Caco-2 (cell line): ENCODE measurements around the gene ANO10. TPM values are rescaled to one million over a fixed set of nuclear protein-coding genes. Genes with fewer than 3 reads are reported as not detected.

ENCODE experiments used
- BruUV-seq: library from RNA; stranded (reverse); fragments of 400-500 nt; replicated peaks from 2 replicates; lab custom pipeline; 2021; lab: Mats Ljungman, UMichigan
- CTCF ChIA-PET: fragments of 300-600 bp; sonication (Branson Sonifier 250); formaldehyde crosslinking; loops from one replicate; lab custom pipeline; 2022; ENCODE audit warnings: antibody characterized with exemption; lab: Charles Lee
- POLR2A ChIA-PET: fragments of 300-600 bp; sonication (Branson Sonifier 250); formaldehyde crosslinking; loops from one replicate; lab custom pipeline; 2022; ENCODE audit warnings: antibody characterized with exemption; lab: Charles Lee
- DNase-seq, 2 experiments: peaks; one replicate each; pipeline versions ENCODE4 v3.0.0 to v3.0.0-alpha.2; 2020 to 2022
- H3K27me3 ChIP-seq: replicated peaks from 2 replicates; pipeline ENCODE4 v1.6.0; 2011; ENCODE audit warnings: low read length; ENCODE audit not compliant: control insufficient read depth, insufficient read depth
- H3K36me3 ChIP-seq: 2 replicates; pipeline ENCODE4 v1.5.1; 2011; ENCODE audit warnings: low read length; ENCODE audit not compliant: control insufficient read depth, insufficient read depth
- H3K4me1 ChIP-seq: fragments of 250-450 bp; sonication (Bioruptor Pico); 2 replicates; pipeline ENCODE4 v1.5.1; 2020; ENCODE audit warnings: mild to moderate bottlenecking
- H3K4me3 ChIP-seq: 2 replicates; pipeline ENCODE4 v1.5.1; 2011; ENCODE audit warnings: low read depth, mild to moderate bottlenecking, control low read depth, low read length
- H3K9me3 ChIP-seq: fragments of 250-450 bp; sonication (Bioruptor Pico); 2 replicates; pipeline ENCODE4 v1.5.1; 2020; ENCODE audit warnings: mild to moderate bottlenecking, moderate library complexity
- H3K27ac Mint-ChIP-seq: one replicate; pipeline ENCODE4 v1.8.0; 2022; ENCODE audit warnings: mixed read lengths; ENCODE audit not compliant: unreplicated experiment
- H3K27me3 Mint-ChIP-seq: one replicate; pipeline ENCODE4 v1.8.0; 2022; ENCODE audit warnings: mixed read lengths; ENCODE audit not compliant: insufficient read depth, unreplicated experiment
- H3K36me3 Mint-ChIP-seq: one replicate; pipeline ENCODE4 v1.8.0; 2022; ENCODE audit warnings: mild to moderate bottlenecking, mixed read lengths; ENCODE audit not compliant: insufficient read depth, unreplicated experiment
- H3K4me1 Mint-ChIP-seq: one replicate; pipeline ENCODE4 v1.8.0; 2022; ENCODE audit warnings: low read depth, mixed read lengths; ENCODE audit not compliant: unreplicated experiment
- H3K4me3 Mint-ChIP-seq: one replicate; pipeline ENCODE4 v1.8.0; 2022; ENCODE audit warnings: mild to moderate bottlenecking, moderate library complexity, mixed read lengths; ENCODE audit not compliant: unreplicated experiment
- H3K9me3 Mint-ChIP-seq: one replicate; pipeline ENCODE4 v1.8.0; 2022; ENCODE audit warnings: mixed read lengths; ENCODE audit not compliant: unreplicated experiment
- CTCF ChIP-seq, 2 experiments: fragments of 200-600 bp in 1 of 2; IDR thresholded peaks; 1 replicate in 1 of 2; 2 replicates in 1 of 2; pipeline versions ENCODE4 v1.5.1 to v1.8.0; 2011 to 2022; ENCODE audit warnings: antibody characterized with exemption in 1 of 2, control low read depth in 1 of 2, inconsistent platforms in 1 of 2, low read depth in 1 of 2, low read length in 1 of 2, mild to moderate bottlenecking in 1 of 2, moderate library complexity in 1 of 2; ENCODE audit not compliant: insufficient read depth in 1 of 2, severe bottlenecking in 1 of 2, unreplicated experiment in 1 of 2
- intact Hi-C: fragments of 100-400 bp; cut with micrococcal nuclease; formaldehyde crosslinking; loops from one replicate; pipeline ENCODE4 v1.10.0; 2022; ENCODE audit not compliant: unreplicated experiment
- total RNA-seq: library from RNA; stranded (reverse); gene quantifications from 2 replicates; pipeline ENCODE4 v1.2.3, GENCODE V29; 2022

ANO10 gene
- total RNA-seq, 1 experiment from 2014 or later, result 24.1 TPM

GRCh38 chr3:43644443-43644842, 22.6 kb upstream of the ANO10 start:
- H3K27me3 Mint-ChIP-seq, result no peaks in the 10 kb centered on the region
- no peak for DNase-seq
- no peak overlapping the region for H3K4me3 Mint-ChIP-seq
- H3K9me3 Mint-ChIP-seq, result no peaks in the 10 kb centered on the region
- Histone ChIP-seq H3K36me3 (no peaks in the 10 kb centered on the region), H3K4me1 (peaks cover 5% of the 10 kb centered on the region; the same call in 1 of the 2 replicates), H3K4me3 (no peak overlapping the region), H3K9me3 (no peaks in the 10 kb centered on the region), H3K27me3 (no peaks in the 10 kb centered on the region)
- ChIA-PET POLR2A (no interaction called here), CTCF (no interaction called here)
- H3K27ac Mint-ChIP-seq, result no peak overlapping the region
- no peaks in the 10 kb centered on the region for H3K36me3 Mint-ChIP-seq
- no peak for TF ChIP-seq CTCF (IDR thresholded peaks at IDR 0.05; ENCODE audit: insufficient read depth in 1 of 2, low read depth in 1 of 2, low read length in 1 of 2, severe bottlenecking in 1 of 2, unreplicated experiment in 1 of 2)
- intact Hi-C loops, result no loop called here
- no TSS peak for BruUV-seq
- no peaks in the 10 kb centered on the region for H3K4me1 Mint-ChIP-seq

GRCh38 chr3:43641306-43642114, 19.7 kb upstream of the ANO10 start:
- TF ChIP-seq CTCF (IDR thresholded peaks at IDR 0.05; ENCODE audit: insufficient read depth in 1 of 2, low read depth in 1 of 2, low read length in 1 of 2, severe bottlenecking in 1 of 2, unreplicated experiment in 1 of 2), result no peak
- no peak overlapping the region for H3K27ac Mint-ChIP-seq
- Histone ChIP-seq H3K4me1 (peaks cover 10% of the 10 kb centered on the region; the same call in 1 of the 2 replicates), H3K27me3 (no peaks in the 10 kb centered on the region), H3K4me3 (no peak overlapping the region), H3K36me3 (no peaks in the 10 kb centered on the region), H3K9me3 (no peaks in the 10 kb centered on the region)
- POLR2A ChIA-PET, result interaction anchor here (0.6 kb wide), 1 partner anchor 20 kb away, joined by 3 read pairs; the partner anchor contains the start of gene ANO10
- no peaks in the 10 kb centered on the region for H3K27me3 Mint-ChIP-seq
- CTCF ChIA-PET, result no interaction called here
- DNase-seq, result no peak
- H3K36me3 Mint-ChIP-seq, result no peaks in the 10 kb centered on the region
- no peaks in the 10 kb centered on the region for H3K9me3 Mint-ChIP-seq
- BruUV-seq, result no TSS peak
- intact Hi-C loops, result no loop called here
- H3K4me1 Mint-ChIP-seq, result no peaks in the 10 kb centered on the region
- H3K4me3 Mint-ChIP-seq, result no peak overlapping the region

GRCh38 chr3:43640681-43641080, 18.9 kb upstream of the ANO10 start:
- DNase-seq, result no peak
- Histone ChIP-seq H3K4me3 (no peak overlapping the region), H3K9me3 (no peaks in the 10 kb centered on the region), H3K36me3 (no peaks in the 10 kb centered on the region), H3K27me3 (no peaks in the 10 kb centered on the region), H3K4me1 (peaks cover 10% of the 10 kb centered on the region; the same call in 1 of the 2 replicates)
- H3K36me3 Mint-ChIP-seq, result no peaks in the 10 kb centered on the region
- no peak for TF ChIP-seq CTCF (IDR thresholded peaks at IDR 0.05; ENCODE audit: insufficient read depth in 1 of 2, low read depth in 1 of 2, low read length in 1 of 2, severe bottlenecking in 1 of 2, unreplicated experiment in 1 of 2)
- no peak overlapping the region for H3K27ac Mint-ChIP-seq
- BruUV-seq, result no TSS peak
- no peaks in the 10 kb centered on the region for H3K27me3 Mint-ChIP-seq
- no peak overlapping the region for H3K4me3 Mint-ChIP-seq
- POLR2A ChIA-PET, result no interaction called here
- CTCF ChIA-PET, result no interaction called here
- H3K9me3 Mint-ChIP-seq, result no peaks in the 10 kb centered on the region
- intact Hi-C loops, result no loop called here
- H3K4me1 Mint-ChIP-seq, result no peaks in the 10 kb centered on the region
